NCI-H1436 (cell line): ENCODE measurements around the gene RARRES2.

Experiments
- DNase-seq: peaks from one replicate; lab custom pipeline; 2025; lab: John Stamatoyannopoulos, UW

RARRES2 gene

GRCh38 chr7:150376560-150376959 is 35.1 kb upstream of the RARRES2 start:
- DNase-seq: no peak

- DNase-seq: no peak
Measured at GRCh38 chr7:150375662-150376521, 34.5 kb upstream of the RARRES2 start.

- no peak for DNase-seq
Measured at GRCh38 chr7:150374472-150374871, 33.0 kb upstream of the RARRES2 start.

GRCh38 chr7:150374026-150374425 is 32.6 kb upstream of the RARRES2 start:
- DNase-seq: no peak

- no peak for DNase-seq
Measured at GRCh38 chr7:150373049-150373801, 31.8 kb upstream of the RARRES2 start.

- DNase-seq: no peak
Measured at GRCh38 chr7:150372271-150373048, 31.0 kb upstream of the RARRES2 start.

GRCh38 chr7:150371996-150372270 is 30.5 kb upstream of the RARRES2 start:
- DNase-seq: no peak

- DNase-seq: no peak
Measured at GRCh38 chr7:150371131-150371995, 29.9 kb upstream of the RARRES2 start.

- DNase-seq: no peak
Measured at GRCh38 chr7:150370612-150371071, 29.2 kb upstream of the RARRES2 start.

- DNase-seq: no peak
Measured at GRCh38 chr7:150369748-150370501, 28.5 kb upstream of the RARRES2 start.

GRCh38 chr7:150368884-150369747 is 27.7 kb upstream of the RARRES2 start:
- DNase-seq: no peak

GRCh38 chr7:150368096-150368883 is 26.9 kb upstream of the RARRES2 start, which contains the start of gene REPIN1:
Gene REPIN1, plus strand, starts transcription at chr7:150368822. Its CDS starts 890 bp downstream, at chr7:150369712.
- peak; percentile 73 for DNase-seq

- DNase-seq: no peak
Measured at GRCh38 chr7:150367677-150368095, 26.3 kb upstream of the RARRES2 start.

- DNase-seq: no peak
Measured at GRCh38 chr7:150365673-150366398, 24.4 kb upstream of the RARRES2 start.

GRCh38 chr7:150365194-150365593 is 23.8 kb upstream of the RARRES2 start:
- no peak for DNase-seq

GRCh38 chr7:150363872-150364271 is 22.4 kb upstream of the RARRES2 start:
- no peak for DNase-seq

- no peak for DNase-seq
Measured at GRCh38 chr7:150363370-150363769, 21.9 kb upstream of the RARRES2 start.
